Measurements from ENCODE around the gene ATP6V0A1.
A peak's percentile ranks its signal among the peaks of the same experiment; 100 is the strongest.
"Not testable (repeated sequence)": the region's sequence is repeated elsewhere in the genome, so short reads cannot be mapped to it uniquely, and the experiment has no call there.

Gene ATP6V0A1

DNA sequence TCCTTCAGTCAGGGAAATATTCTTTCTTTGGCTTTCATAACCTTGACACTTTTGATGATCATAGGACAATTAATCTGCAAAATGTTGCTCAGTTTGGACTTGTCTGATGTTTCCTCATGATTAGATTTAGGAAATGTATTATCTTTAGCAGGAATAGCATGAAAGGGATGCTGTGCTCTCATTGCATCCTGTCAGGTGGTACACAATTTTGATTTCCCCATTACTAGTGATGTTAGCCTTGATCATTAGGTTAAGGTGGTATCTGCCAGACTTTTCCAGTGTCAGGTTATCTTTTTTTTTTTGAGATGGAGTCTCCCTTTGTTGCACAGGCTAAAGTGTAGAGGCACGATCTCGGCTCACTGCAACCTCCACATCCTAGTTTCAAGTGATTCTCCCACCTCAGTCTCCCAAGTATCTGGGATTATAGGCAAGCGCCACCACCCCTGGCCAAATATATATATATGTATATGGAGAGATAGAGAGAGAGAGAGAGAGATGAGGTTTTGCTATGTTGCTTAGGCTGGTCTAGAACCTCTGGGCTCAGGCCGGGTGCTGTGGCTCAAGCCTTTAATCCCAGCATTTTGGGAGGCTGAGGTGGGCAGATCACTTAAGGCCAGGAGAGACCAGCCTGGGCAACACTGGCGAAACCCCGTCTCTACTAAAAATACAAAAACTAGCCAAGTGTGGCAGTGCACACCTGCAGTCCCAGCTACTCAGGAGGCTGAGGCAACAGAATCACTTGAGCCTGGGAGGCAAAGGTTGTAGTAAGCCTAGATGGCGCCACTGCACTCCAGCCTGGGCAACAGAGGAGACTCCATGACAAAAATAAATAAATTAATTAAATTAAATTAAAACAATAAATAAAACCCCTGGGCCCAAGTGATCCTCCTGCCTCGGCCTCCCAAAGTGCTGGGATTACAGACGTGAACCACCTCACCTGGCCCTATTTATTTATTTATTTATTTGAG is 19.8 kb upstream of the ATP6V0A1 start:
- DNase-seq: peak; percentile 60

GRCh38 chr17:42441371-42442195 is 17.1 kb upstream of the ATP6V0A1 start:
- DNase-seq: no peak

DNA sequence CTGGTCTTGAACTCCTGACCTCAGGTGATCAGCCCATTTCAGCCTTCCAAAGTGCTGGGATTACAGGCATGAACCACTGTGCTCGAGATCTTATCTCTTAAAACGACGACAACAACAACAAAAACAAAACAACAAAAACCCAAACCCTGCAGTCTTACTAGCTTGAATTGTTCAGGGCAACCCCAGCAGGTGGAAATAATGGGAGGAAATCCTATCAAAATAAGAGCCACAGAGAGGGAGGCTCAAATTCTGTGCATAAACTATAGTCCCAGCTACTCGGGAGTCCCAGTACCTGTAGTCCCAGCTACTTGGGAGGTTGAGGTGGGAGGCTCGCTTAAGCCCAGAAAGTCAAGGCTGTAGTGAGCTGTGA is 16.5 kb upstream of the ATP6V0A1 start:
- no peak for DNase-seq

DNA sequence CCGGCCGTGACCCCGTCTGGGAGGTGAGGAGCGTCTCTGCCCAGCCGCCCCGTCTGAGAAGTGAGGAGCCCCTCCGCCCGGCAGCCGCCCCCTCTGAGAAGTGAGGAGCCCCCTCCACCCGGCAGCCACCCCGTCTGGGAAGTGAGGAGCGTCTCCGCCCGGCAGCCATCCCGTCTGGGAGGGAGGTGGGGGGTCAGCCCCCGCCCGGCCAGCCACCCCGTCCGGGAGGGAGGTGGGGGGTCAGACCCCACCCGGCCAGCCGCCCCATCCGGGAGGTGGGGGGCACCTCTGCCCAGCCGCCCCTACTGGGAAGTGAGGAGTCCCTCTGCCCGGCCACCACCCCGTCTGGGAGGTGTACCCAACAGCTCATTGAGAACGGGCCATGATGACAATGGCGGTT is 9.5 kb upstream of the ATP6V0A1 start:
- not testable (repeated sequence) for DNase-seq

DNA sequence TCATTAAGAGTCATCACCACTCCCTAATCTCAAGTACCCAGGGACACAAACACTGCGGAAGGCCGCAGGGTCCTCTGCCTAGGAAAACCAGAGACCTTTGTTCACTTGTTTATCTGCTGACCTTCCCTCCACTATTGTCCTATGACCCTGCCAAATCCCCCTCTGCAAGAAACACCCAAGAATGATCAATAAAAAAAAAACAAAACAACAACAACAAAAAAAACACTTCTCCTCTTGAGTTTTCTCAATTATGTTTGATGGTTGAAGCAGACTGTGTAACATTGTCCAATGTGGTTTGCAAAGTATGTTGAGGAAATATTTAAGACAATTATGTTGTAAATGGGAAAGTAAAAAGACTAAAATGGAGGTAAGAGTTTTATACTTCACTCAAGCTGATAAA is 8.8 kb upstream of the ATP6V0A1 start:
- DNase-seq: not testable (repeated sequence)

DNA sequence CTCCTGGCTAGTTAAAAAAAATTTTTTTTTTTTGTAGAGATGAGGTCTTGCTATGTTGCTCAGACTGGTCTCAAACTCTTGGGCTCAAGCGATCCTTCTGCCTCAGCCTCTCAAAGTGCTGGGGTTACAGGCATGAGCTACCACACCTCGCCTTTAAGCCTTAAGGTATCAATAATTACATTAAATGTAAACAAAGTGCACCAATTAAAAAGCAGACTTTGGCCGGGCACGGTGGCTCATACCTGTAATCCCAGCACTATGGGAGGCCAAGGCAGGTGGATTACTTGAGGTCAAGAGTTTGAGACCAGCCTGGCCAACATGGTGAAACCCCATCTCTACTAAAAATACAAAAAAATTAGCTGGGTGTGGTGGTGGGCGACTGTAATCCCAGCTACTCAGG is 7.4 kb upstream of the ATP6V0A1 start:
- not testable (repeated sequence) for DNase-seq

DNA sequence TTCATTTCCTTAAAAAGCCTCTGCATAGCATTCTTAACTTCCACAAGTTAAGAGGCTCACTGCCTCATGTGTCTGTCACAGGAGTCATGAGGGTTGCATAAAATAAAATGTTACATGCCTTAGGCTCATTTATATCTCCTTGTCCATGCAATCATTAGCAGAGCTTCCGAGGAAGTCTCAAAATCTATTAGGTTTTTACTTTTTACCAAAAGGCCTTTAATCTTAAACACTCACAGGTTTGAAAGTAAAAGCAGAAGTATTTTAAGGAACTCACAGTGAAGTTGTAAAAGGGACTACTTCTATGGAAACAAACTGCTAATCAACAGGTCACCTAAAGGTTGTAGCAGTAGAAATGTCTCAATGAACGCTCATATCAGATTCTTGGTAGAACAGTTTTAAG is 5.2 kb upstream of the ATP6V0A1 start:
- DNase-seq: no peak

DNA sequence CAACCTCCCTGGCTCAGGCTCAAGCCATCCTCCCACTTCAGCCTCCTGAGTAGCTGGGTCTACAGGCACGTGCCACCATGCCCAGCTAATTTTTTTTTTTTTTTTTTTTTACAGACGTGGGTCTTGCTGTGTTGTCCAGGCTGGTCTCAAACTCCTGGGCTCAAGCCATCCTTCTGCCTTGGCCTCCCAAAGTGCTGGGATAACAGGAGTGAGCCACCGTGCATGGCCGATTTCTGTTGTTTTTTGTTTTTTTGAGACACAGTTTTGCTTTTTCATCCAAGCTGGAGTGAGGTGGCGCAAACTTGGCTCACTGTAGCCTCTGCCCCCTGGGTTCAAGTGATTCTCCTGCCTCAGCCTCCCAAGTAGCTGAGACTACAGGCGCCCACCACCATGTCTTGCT is 3.7 kb upstream of the ATP6V0A1 start:
- DNase-seq: not testable (repeated sequence)

DNA sequence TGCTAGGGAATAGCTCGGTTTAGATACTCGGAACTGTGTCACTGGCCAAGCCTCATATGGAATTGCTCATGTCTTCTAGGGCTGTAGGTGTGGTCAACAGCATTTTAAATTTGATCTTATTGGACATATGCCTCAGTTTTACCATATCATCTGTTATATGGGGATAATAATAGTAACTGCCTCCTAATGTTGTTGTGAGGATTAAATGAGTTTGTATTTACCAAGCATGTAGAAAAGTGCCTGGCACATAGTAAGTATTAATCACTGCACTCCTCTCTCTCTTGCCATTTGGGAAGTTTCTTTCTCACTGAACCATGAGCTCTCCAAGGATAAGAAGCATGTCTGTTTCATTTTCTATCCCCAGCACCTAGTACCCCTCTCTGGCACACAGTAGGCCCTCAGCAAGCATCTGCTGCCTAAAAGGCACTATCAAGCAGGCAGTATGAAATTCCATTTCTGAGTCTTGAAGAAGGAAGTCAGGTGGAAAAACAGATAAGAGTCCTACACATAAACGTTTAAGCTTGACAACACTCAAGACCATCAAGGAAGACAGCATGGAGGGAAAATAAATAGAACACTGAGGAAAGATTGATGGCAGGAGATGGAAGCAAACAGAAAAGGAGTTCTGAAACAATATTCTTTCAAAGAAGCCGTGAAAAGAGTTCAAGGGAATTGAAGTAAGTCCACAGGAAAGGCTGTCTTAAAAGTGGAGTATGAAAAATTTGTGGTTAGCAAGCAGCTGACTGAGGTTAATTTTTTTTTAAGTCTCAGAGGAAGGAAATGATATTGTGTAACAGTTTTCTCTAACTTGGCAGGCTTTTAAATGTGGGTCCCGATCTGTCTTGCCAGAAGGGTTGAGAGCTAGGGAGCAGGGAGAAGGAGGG is 2.2 kb upstream of the ATP6V0A1 start:
- DNase-seq: no peak

- no peak for DNase-seq
Measured at GRCh38 chr17:42457107-42457792, 1.4 kb upstream of the ATP6V0A1 start.

DNA sequence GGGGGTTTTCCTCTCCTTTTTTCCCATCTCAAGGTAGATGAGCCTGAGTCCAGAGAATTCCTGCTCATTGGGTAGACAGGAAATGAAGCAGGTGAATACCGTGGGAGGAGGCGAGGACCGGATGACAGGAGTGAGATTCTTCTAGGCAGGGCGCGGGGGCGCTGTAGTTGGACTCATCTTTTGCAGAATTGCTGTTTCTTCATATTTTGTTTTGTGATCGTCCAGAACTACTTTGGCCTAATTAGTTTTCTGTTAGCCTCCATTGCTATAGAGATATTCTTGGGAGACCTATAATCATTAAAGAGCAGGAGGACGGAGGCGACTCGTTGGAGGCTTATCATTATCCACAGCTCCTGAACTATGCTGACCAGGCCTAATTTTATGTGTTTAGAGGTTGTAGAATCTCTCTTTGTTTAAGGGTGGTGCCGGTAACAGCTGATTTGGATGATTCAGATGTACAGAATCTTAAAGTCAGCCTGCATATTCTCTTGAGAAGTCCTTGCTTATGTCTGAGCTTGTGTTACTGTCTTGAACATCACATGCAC is 650 bp downstream of the ATP6V0A1 start:
- DNase-seq: peak; percentile 55

- peak; percentile 21 for DNase-seq
Measured at GRCh38 chr17:42459801-42460281, 1.2 kb downstream of the ATP6V0A1 start.

GRCh38 chr17:42460371-42460770 is 1.7 kb downstream of the ATP6V0A1 start:
- no peak for DNase-seq

GRCh38 chr17:42463976-42464400 is 5.3 kb downstream of the ATP6V0A1 start:
- no peak for DNase-seq

DNA sequence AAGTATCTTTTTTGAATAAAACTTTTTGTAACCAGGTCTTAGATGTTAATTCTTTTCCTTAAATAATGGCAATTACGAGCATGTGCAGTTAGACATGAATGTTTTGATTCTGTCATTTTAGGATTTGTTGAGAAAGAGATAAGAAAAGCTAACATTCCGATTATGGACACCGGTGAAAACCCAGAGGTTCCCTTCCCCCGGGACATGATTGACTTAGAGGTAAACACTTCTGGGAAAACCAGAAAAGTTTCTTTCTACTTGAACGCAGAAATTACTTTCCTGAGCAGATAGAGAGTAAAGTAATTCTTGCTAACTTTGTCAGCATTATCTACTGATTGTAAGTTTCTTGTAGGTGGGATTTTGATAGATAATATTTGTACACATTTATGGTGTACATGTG is 9.2 kb downstream of the ATP6V0A1 start:
- DNase-seq: no peak

- no peak for DNase-seq
Measured at GRCh38 chr17:42472709-42473521, 14.2 kb downstream of the ATP6V0A1 start.

DNA sequence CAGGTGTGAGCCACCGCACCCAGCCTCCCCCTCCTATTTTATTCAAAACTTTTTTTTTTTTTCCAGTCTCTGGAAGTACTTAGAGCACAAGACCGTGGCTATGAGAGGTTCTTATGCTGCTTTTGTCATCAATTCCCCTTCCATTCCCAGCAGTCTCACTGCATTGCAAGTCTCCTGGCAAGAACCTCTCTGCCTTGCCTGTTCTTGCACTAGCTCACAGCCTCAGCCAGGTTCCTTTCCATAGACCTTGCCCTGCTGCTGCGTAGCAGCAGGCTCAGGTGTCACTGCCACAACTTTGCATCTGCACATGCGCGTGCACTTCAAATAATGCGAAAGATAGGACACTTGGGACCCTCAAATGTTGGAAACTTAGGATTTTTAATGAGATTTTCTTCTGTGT is 15.6 kb downstream of the ATP6V0A1 start:
- no peak for DNase-seq

- DNase-seq: no peak
Measured at GRCh38 chr17:42475121-42475520, 16.4 kb downstream of the ATP6V0A1 start.

DNA sequence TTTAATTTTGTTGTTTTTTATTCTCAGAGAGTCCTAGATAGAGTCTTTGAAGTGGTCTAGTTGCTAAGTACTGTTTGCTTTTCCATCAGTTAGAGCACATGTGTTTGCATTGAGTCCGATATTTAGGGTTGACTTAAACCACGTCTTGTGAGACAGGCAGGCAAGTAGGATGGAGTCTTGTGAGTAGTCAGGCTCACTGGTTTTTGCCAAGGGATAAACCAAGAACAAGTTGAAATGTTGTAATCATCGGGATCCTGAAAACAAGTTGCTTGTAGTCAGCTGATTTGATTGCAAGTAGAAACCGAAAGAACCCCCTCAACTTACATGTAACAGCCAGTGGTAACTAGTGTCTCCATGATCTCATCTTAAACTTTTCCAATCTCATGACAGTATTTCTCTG is 17.2 kb downstream of the ATP6V0A1 start:
- DNase-seq: no peak

DNA sequence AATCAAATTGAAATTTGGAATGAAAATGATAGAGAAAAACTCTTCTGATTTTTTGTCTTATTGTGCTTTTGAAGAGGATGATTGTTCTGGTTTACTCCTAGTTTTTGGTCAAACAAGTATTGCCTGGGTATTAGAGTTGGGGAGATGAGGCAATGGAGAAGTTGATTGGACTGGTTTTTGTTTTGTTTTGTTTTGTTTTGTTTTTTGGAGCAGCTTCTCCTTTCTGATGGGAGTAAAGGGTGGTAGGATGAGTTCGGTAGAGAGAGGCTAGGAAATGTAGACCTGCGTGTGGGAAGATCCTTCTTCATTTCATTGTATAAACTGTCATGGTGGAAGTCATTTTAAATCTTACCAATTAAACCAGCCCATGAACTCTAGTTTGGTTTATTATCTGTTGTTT is 17.7 kb downstream of the ATP6V0A1 start:
- no peak for DNase-seq

- no peak for DNase-seq
Measured at GRCh38 chr17:42477173-42477572, 18.5 kb downstream of the ATP6V0A1 start.

Measured in stimulated activated CD4-positive, alpha-beta T cell treated with anti-CD3 and anti-CD28 coated beads, Interleukin-15, amount 100 ng/mL, for 24 hours (primary cell).